ENCODE data around the gene TMEM132C.

TMEM132C gene

DNA sequence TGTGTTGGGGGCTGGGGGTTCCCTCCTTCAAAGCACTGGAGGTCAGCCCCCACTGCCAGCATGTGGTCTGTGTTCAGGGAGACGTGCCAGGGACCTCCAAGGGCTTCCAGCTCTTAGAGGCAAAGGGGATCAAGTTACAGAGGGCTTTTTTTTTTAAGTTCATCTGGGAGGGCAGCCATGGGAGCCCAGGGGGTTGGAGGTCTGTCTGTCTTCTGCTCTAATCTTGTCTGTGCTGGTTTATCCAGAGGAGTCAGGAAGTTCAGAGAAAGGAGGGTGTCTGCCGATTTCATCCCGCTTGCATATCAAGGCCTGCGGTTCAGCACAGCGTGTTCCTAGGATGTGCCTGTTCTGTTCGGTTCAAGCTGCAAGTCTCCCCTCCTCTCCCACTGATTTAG lies 72.2 kb downstream of the TMEM132C start:
- peaks cover 7% of the 10 kb centered on the region for H3K9me3 Mint-ChIP-seq
- H3K4me3 Mint-ChIP-seq: no peak overlapping the region
- H3K36me3 Mint-ChIP-seq (ENCODE audit: low read depth): no peaks in the 10 kb centered on the region
- H3K27ac Mint-ChIP-seq: no peak overlapping the region
- no peaks in the 10 kb centered on the region for H3K4me1 Mint-ChIP-seq (ENCODE audit: low read depth)
- H3K27me3 Mint-ChIP-seq (ENCODE audit: low read depth): no peaks in the 10 kb centered on the region

DNA sequence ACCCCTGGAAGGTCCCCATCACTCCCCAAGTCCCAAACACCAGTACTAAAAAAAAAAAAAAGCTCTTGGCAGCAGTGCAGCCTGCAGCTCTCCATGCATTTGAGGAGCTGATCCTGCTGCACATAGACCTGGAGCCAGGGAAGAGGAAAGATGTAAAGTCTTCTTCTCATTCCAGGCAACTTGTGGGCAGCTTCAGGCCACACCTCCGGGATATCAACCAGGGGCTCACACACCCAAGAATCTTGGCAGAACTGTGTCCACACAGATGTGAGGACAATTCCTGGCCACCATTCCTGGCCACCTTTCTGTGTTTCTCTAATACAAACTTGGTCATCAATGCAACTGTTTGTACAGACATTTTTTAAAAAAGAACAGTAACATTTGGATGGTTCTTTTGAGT lies 72.7 kb downstream of the TMEM132C start:
- H3K27me3 Mint-ChIP-seq (ENCODE audit: low read depth): no peaks in the 10 kb centered on the region
- H3K36me3 Mint-ChIP-seq (ENCODE audit: low read depth): no peaks in the 10 kb centered on the region
- no peak overlapping the region for H3K27ac Mint-ChIP-seq
- H3K4me1 Mint-ChIP-seq (ENCODE audit: low read depth): no peaks in the 10 kb centered on the region
- no peak overlapping the region for H3K4me3 Mint-ChIP-seq
- H3K9me3 Mint-ChIP-seq: peaks cover 7% of the 10 kb centered on the region

DNA sequence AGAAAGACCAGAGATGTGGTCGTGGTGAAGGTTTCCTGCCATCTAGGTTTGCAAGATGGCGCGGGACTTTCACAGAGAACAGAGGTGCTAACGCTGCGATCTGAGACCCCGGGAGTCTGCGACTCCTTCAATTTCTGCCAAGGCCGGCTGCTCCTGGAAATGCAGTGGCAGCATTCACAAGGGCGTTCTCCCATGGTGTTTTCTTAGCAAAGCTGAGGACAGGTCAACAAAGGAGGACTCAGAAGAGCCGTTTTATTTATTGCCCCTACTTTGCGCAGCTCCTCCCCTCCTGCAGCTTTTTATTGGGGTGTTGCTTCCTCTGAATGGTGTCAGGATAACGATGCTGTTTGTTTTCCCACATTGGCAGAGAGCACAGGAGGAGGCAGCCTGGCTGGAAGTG lies 86.3 kb downstream of the TMEM132C start:
- H3K27ac Mint-ChIP-seq: no peak overlapping the region
- H3K9me3 Mint-ChIP-seq: peaks cover 41% of the 10 kb centered on the region
- no peaks in the 10 kb centered on the region for H3K4me1 Mint-ChIP-seq (ENCODE audit: low read depth)
- H3K36me3 Mint-ChIP-seq (ENCODE audit: low read depth): peaks cover 3% of the 10 kb centered on the region
- H3K4me3 Mint-ChIP-seq: no peak overlapping the region
- H3K27me3 Mint-ChIP-seq (ENCODE audit: low read depth): no peaks in the 10 kb centered on the region

DNA sequence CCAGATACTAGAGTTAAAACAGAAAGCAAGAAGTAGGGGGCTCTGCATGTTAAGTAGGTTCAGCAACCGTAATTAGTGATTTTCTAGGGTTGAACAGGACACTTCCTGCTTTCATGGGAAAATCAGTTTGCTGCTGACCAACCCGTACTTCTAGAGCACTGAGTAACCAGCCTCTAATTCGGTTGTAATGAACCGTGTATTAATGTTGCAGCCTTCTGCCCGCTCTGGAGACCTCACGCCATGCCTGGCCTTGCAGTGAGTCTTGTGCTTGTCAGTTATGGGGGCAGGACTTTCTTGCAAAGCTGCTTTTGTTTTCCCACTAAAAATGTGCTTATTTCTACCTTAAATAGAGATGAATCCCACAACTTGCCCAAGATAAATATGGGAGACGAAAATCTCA lies 89.6 kb downstream of the TMEM132C start:
- Mint-ChIP-seq H3K4me3 (no peak overlapping the region), H3K27ac (no peak overlapping the region), H3K36me3 (ENCODE audit: low read depth) (peaks cover under 1% of the 10 kb centered on the region), H3K4me1 (ENCODE audit: low read depth) (no peaks in the 10 kb centered on the region), H3K9me3 (peaks cover 21% of the 10 kb centered on the region), H3K27me3 (ENCODE audit: low read depth) (no peaks in the 10 kb centered on the region)

DNA sequence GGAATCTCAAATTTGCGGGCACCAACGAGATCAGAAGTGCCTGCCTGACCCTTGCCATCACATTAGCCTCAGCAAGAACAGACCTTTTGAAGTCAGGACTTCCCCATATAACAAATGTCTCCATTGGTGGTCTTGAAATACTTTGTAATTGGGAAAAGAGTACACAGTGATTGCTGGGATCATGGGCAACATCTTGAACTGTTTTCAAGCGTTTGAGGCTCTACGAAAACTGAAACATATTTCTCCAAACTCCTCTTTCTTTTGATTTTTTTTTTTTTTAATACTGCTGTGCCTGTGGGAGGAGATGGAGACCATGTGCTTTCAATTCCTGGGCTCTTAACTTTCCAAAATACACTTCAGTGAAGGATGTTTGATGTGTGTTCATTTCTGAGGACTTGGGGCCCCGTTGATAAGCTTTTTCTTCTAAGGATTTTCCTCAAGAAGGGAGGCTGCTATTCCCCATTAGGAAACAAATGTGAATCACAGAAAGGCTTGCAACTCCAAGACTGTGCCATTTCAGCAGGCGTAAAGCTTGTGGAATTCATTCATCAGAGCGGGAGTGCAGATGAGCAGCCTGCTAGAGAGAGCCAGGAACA lies 94.5 kb downstream of the TMEM132C start:
- Mint-ChIP-seq H3K4me3 (no peak overlapping the region), H3K27ac (no peak overlapping the region), H3K36me3 (ENCODE audit: low read depth) (no peaks in the 10 kb centered on the region), H3K27me3 (ENCODE audit: low read depth) (peaks cover 5% of the 10 kb centered on the region), H3K9me3 (no peaks in the 10 kb centered on the region), H3K4me1 (ENCODE audit: low read depth) (no peaks in the 10 kb centered on the region)

DNA sequence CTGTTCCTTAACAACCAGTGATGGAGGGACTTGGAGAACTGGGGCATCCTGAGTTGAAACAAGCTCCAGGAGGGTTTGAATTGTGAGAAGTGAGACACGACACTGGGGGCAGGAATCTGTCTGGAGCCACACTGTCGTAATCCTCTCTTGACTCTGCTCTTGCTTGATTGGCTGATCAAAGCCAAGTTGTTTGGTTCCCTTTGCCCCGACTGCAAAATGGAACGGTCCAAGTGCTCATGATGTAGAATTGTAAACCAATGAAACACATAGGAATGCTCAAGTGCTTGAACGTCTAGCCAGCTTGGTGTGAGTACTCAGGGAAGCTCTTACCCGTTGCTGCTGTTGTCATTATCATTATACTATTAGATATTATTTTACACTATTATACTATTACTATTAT lies 98.1 kb downstream of the TMEM132C start:
- Mint-ChIP-seq H3K4me1 (ENCODE audit: low read depth) (no peaks in the 10 kb centered on the region), H3K4me3 (no peak overlapping the region), H3K27me3 (ENCODE audit: low read depth) (peaks cover 5% of the 10 kb centered on the region), H3K27ac (no peak overlapping the region), H3K9me3 (no peaks in the 10 kb centered on the region), H3K36me3 (ENCODE audit: low read depth) (no peaks in the 10 kb centered on the region)

DNA sequence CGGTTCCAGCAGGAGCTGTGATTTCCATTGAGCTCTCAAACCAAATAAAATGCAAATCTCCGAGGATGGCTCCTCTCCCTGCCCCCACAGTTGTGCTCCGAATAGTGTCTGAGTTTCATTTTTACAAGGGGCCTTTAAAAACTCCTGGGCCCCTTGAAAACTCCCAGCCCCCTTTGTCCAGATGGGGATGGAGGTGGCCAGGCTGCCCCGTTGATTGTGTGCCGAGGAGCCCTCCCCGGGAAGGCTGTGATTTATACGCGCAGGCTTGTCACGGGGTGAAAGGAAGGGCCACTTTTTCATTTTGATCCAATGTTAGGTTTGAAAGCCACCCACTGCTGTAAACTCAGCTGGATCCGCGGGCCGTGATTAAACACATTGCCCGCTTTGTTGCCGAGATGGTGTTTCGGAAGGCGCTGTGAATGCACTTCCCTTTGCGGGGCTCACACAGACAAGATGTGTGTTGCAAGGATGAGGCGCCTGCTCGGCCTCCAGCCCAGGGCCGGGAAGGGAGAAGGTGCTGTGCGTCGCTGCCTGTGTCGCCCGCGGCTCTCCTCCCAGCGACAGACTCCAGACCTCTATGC lies 98.8 kb downstream of the TMEM132C start:
- Mint-ChIP-seq H3K36me3 (ENCODE audit: low read depth) (no peaks in the 10 kb centered on the region), H3K27me3 (ENCODE audit: low read depth) (peaks cover 5% of the 10 kb centered on the region), H3K4me1 (ENCODE audit: low read depth) (no peaks in the 10 kb centered on the region), H3K27ac (no peak overlapping the region), H3K9me3 (no peaks in the 10 kb centered on the region), H3K4me3 (no peak overlapping the region)

DNA sequence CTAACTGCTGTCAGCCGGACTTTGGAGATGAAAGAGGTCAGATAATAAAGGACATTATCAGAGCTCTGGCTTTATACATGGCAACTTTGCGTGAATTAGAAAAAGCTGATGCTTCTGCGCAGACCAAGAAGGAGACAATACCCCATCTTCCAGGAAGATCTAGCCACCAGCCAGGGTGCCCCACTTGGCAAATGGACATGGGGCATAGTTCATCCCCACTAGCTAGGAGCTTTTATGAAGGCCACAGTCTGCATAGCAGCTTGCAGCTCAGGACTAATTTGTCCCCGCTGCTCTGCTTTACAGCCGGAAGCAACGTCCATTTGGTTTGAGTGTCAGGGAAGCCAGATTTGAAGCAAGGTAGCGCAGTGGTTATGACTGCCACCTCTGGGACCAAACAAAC lies 101.0 kb downstream of the TMEM132C start:
- Mint-ChIP-seq H3K9me3 (no peaks in the 10 kb centered on the region), H3K4me3 (no peak overlapping the region), H3K36me3 (ENCODE audit: low read depth) (no peaks in the 10 kb centered on the region), H3K27me3 (ENCODE audit: low read depth) (peaks cover 5% of the 10 kb centered on the region), H3K27ac (no peak overlapping the region), H3K4me1 (ENCODE audit: low read depth) (no peaks in the 10 kb centered on the region)

DNA sequence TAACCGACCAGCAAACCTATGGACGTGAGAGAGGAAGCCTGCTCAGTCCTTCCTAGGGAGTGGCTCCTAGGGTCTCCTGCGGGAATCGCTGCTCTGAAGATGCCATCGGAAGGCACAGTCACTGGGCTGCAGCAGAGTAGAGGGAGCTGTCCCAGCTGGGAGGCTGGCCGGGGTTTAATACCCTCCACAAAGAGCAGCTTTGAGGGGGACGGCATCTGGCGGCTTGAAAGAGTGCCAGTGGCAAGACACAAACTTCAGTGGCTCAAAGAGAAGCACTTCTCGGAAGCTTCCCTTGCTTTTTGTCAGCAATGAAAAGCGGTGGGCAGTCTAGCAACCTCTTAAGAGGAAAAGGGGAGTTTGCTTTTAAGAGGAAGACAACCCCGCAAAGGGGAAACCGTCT lies 114.6 kb downstream of the TMEM132C start:
- H3K27ac Mint-ChIP-seq: no peak overlapping the region
- H3K4me1 Mint-ChIP-seq (ENCODE audit: low read depth): no peaks in the 10 kb centered on the region
- no peaks in the 10 kb centered on the region for H3K27me3 Mint-ChIP-seq (ENCODE audit: low read depth)
- H3K4me3 Mint-ChIP-seq: no peak overlapping the region
- H3K36me3 Mint-ChIP-seq (ENCODE audit: low read depth): no peaks in the 10 kb centered on the region
- H3K9me3 Mint-ChIP-seq: peaks cover 14% of the 10 kb centered on the region

DNA sequence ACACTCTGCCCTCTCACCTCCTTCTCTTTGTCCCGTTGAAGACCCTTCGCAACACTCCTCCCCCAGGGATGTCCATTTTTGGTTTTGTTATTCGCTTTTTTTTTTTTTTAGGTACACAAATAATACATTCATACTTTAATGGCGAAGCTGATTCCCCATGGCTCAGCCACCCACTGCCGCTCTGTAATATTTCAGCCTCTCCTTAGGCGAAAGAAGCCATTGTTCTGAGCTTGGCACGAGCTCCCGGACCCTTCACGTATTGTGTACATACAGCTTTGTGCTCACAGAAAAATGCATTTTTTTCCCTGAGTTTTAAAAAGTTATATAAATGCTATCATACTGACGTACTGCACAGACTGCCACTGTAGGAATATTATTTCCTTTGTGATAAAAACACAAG lies 115.0 kb downstream of the TMEM132C start:
- Mint-ChIP-seq H3K4me1 (ENCODE audit: low read depth) (no peaks in the 10 kb centered on the region), H3K9me3 (peaks cover 14% of the 10 kb centered on the region), H3K4me3 (no peak overlapping the region), H3K36me3 (ENCODE audit: low read depth) (no peaks in the 10 kb centered on the region), H3K27me3 (ENCODE audit: low read depth) (no peaks in the 10 kb centered on the region), H3K27ac (no peak overlapping the region)

DNA sequence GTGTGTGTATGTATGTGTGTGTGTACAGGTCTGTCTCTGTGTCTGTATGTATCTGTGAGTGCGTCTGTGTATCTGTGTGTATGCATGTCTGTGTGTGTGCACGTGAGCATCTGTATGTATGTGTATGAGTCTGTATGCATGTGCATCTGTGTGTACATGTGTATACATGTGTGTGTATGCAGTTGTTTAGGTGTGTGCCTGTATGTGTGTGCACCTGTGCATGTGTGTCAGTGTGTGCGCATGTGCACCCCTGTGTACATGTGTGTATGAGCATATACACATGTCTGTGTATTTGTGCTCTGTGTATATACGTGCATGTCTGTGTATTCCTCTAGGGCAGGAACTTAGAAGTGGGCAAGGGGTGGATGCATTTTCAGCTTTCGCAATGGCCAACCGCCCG lies 116.0 kb downstream of the TMEM132C start:
- Mint-ChIP-seq H3K27ac (no peak overlapping the region), H3K36me3 (ENCODE audit: low read depth) (no peaks in the 10 kb centered on the region), H3K4me1 (ENCODE audit: low read depth) (no peaks in the 10 kb centered on the region), H3K27me3 (ENCODE audit: low read depth) (no peaks in the 10 kb centered on the region), H3K4me3 (no peak overlapping the region), H3K9me3 (peaks cover 14% of the 10 kb centered on the region)

DNA sequence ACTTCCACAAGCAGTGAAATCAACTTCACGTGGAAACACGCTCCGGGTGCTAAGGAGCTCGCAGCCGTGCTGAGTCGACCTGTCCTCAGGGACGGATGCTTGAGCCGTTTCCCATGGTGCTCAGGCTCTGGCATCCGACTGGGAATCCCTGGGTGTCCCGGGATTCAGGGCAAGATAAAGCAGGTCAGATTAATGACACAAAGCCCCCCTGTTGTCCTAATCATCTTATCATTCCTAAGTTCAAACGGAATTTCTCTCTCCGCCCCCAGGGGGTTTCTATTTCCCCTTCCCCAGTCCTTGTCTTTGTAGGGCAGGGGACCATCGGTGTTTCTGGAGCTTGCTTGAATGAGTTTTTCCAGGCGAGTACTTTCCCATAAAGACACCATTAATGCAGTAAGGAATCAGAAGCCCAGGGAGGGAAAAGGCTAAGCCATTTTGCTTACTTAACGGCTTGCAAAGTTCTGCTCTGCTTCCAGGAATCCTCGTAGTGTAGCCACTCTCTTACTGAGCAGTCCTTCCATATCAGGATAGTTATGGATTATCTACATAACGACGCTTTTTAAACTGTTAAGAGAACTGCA lies 116.5 kb downstream of the TMEM132C start:
- Mint-ChIP-seq H3K27me3 (ENCODE audit: low read depth) (no peaks in the 10 kb centered on the region), H3K36me3 (ENCODE audit: low read depth) (no peaks in the 10 kb centered on the region), H3K4me3 (no peak overlapping the region), H3K4me1 (ENCODE audit: low read depth) (no peaks in the 10 kb centered on the region), H3K9me3 (peaks cover 14% of the 10 kb centered on the region), H3K27ac (no peak overlapping the region)

DNA sequence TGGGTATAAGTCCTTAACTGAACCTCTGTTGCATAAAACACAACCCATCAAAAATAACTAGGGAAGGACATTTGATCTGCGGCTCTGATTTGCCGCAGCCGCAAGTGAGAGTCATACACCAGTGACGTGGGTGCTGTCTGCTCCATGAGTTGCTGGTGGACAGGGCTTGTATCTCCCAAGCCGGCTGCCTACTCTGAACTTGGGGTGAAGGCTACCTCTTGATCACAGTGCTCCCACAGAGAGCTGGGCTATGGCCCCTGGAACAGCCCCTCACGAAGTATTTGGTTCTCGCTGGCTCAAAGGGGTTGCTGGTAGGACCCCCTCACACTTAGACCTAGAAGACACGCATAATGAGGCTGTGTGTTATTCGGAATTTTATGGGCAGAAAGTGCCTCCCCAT lies 118.8 kb downstream of the TMEM132C start:
- Mint-ChIP-seq H3K36me3 (ENCODE audit: low read depth) (no peaks in the 10 kb centered on the region), H3K4me3 (no peak overlapping the region), H3K27me3 (ENCODE audit: low read depth) (no peaks in the 10 kb centered on the region), H3K4me1 (ENCODE audit: low read depth) (no peaks in the 10 kb centered on the region), H3K27ac (no peak overlapping the region), H3K9me3 (peaks cover 6% of the 10 kb centered on the region)

DNA sequence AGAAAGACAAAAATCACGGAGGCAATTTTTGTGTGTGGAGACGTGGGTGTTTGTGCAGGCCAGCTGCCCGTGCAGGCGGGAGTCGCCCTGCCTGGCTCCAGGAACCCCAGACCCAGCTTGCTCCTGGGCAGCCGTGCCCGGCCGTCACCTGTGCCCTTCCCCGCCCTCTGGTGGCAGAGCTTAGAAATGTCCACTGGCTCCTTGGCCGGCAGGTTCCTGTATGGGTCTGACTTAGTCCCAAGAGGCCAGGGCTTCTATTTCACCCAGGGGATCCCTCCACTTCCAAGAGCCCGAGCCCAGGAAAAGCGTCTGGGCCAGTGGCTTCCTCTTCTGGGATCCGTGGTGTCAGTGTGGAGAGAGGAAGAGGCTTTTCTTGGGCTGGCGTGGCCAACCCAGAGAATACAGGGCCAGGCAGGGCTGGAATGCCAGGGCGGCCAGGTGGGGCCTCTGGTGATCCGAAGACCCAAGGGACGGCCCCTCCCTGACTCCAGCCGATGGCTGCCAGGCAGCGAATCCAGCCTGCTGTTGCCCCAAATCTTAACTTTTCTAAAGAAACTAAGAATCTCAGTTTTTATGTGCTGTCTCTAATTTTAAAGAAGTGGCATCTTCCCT lies 120.9 kb downstream of the TMEM132C start:
- no peak overlapping the region for H3K4me3 Mint-ChIP-seq
- H3K27ac Mint-ChIP-seq: no peak overlapping the region
- no peaks in the 10 kb centered on the region for H3K27me3 Mint-ChIP-seq (ENCODE audit: low read depth)
- no peaks in the 10 kb centered on the region for H3K4me1 Mint-ChIP-seq (ENCODE audit: low read depth)
- no peaks in the 10 kb centered on the region for H3K36me3 Mint-ChIP-seq (ENCODE audit: low read depth)
- H3K9me3 Mint-ChIP-seq: peaks cover 6% of the 10 kb centered on the region

DNA sequence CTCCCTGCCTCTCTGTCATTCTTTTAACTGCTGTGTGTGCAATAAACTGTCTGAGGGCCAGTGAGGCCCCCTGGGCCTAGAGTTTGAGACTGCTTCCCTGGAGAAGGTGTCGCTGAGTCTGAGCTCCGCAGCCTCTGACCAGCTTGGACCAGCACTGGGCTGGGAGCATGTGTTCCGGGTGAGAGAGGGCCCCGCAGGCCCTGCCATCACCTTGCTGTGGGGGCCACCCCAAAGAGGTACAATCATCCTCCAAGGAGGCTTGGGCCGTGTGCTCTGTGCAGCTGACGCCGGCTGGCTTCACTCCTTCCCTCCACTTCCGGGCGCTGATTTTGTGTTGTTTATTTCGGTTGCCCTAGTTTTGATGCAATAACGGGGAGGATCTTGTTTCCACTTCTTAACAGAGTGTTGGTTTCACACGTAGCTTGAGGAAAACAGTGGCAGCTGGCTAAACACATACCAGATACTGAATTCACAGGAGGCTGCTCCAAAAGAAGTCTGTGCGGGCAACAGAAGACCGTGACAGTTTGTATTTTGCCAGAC lies 121.6 kb downstream of the TMEM132C start:
- no peaks in the 10 kb centered on the region for H3K27me3 Mint-ChIP-seq (ENCODE audit: low read depth)
- no peaks in the 10 kb centered on the region for H3K4me1 Mint-ChIP-seq (ENCODE audit: low read depth)
- no peak overlapping the region for H3K4me3 Mint-ChIP-seq
- peaks cover 5% of the 10 kb centered on the region for H3K9me3 Mint-ChIP-seq
- H3K27ac Mint-ChIP-seq: no peak overlapping the region
- no peaks in the 10 kb centered on the region for H3K36me3 Mint-ChIP-seq (ENCODE audit: low read depth)
